Stimulated activated naive B cell treated with anti-CD40 and anti-IgM and Interleukin-4, amounts not matched to agents 10 μg/mL and 1 μg/mL and 100 μg/mL, for 72 hours (primary cell): ENCODE results near the gene GON4L.

ENCODE experiments used
- ATAC-seq, 2 donors: fragments of 150-1000 bp; cut with Tn5 transposase; replicated peaks; 2 replicates each; pipeline ENCODE4 v1.10.0; 2021; ENCODE audit warnings: moderate library complexity in 1 of 2
- DNase-seq: peaks from one replicate; pipeline ENCODE4 v3.0.0; 2021
- H3K27ac Mint-ChIP-seq: one replicate; pipeline ENCODE4 v1.8.0; 2022; ENCODE audit warnings: mild to moderate bottlenecking, mixed read lengths
- H3K27me3 Mint-ChIP-seq, 2 donors: one replicate each; pipeline ENCODE4 v1.8.0; 2022; ENCODE audit warnings: mixed read lengths in 2 of 2
- H3K36me3 Mint-ChIP-seq, 2 donors: one replicate each; pipeline ENCODE4 v1.8.0; 2022; ENCODE audit warnings: mixed read lengths in 2 of 2, mild to moderate bottlenecking in 1 of 2
- H3K4me1 Mint-ChIP-seq, 2 donors: one replicate each; pipeline ENCODE4 v1.8.0; 2022; ENCODE audit warnings: mixed read lengths in 2 of 2, mild to moderate bottlenecking in 1 of 2
- H3K4me3 Mint-ChIP-seq, 2 donors: one replicate each; pipeline ENCODE4 v1.8.0; 2022; ENCODE audit warnings: mild to moderate bottlenecking in 2 of 2, mixed read lengths in 2 of 2, moderate library complexity in 1 of 2
- H3K9me3 Mint-ChIP-seq, 2 donors: one replicate each; pipeline ENCODE4 v1.8.0; 2022; ENCODE audit warnings: mixed read lengths in 2 of 2, mild to moderate bottlenecking in 1 of 2

GON4L gene

DNA sequence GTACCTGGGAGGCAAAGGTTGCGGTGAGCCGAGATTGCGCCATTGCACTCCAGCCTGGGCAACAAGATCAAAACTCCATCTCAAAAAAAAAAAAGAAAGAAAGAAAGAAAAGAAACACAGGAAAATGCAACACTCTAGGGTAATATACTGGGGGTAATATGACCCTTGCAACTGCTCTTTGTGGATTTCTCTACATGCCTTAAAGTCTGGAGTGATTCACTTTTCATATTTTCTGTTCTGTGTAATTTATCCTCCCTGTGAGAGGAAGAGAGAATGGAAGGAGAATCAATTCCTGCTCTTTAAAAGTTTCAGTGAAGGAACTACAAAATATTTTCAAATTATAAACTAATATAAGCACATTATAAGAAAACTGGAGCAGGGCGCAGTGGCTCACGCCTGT lies 31.5 kb upstream of the GON4L start:
- DNase-seq (no peak), ATAC-seq (no peak)
- Mint-ChIP-seq H3K36me3 (peaks cover 3 to 8% of the 10 kb centered on the region in 2 donors), H3K4me1 (no peaks in the 10 kb centered on the region), H3K27me3 (no peaks in the 10 kb centered on the region), H3K4me3 (no peak overlapping the region), H3K9me3 (no peaks in the 10 kb centered on the region), H3K27ac (no peak overlapping the region)

GRCh38 chr1:155884982-155885381 lies 28.0 kb upstream of the GON4L start:
- Mint-ChIP-seq H3K27ac (no peak overlapping the region), H3K36me3 (peaks cover 11 to 20% of the 10 kb centered on the region in 2 donors), H3K9me3 (no peaks in the 10 kb centered on the region), H3K4me3 (no peak overlapping the region), H3K4me1 (peaks cover 9 to 18% of the 10 kb centered on the region in 2 donors), H3K27me3 (no peaks in the 10 kb centered on the region)
- ATAC-seq (no peak), DNase-seq (no peak)

GRCh38 chr1:155884031-155884960 lies 27.3 kb upstream of the GON4L start:
- Mint-ChIP-seq H3K36me3 (peaks cover 11 to 26% of the 10 kb centered on the region in 2 donors), H3K4me1 (peaks cover 9 to 18% of the 10 kb centered on the region in 2 donors), H3K4me3 (no peak overlapping the region), H3K9me3 (no peaks in the 10 kb centered on the region), H3K27ac (no peak overlapping the region), H3K27me3 (no peaks in the 10 kb centered on the region)
- no peak for ATAC-seq
- no peak for DNase-seq

DNA sequence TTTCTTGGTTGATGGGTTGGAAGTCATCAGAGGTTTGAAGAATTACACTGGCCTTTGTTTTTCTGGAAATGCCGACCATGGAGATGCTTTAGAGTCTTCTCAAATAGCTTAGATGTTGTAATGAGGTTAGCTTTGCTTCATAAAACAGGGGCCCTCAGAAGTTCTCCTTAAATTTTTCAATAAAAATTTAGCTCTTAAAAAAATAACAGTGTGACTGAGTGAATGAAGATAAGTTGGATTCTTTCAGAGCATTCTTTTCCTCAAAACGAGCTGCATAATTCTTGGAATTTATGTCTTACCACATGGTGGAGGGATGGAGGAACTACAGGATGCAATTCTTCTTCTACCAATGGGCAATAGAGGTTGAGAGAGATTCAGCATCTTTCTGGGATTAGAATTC lies 25.8 kb upstream of the GON4L start:
- DNase-seq: no peak
- no peaks in the 10 kb centered on the region for H3K27me3 Mint-ChIP-seq
- no peak overlapping the region for H3K4me3 Mint-ChIP-seq
- H3K4me1 Mint-ChIP-seq: peaks cover 9 to 18% of the 10 kb centered on the region in 2 donors
- H3K36me3 Mint-ChIP-seq: peaks cover 13 to 32% of the 10 kb centered on the region in 2 donors
- no peaks in the 10 kb centered on the region for H3K9me3 Mint-ChIP-seq
- no peak for ATAC-seq
- H3K27ac Mint-ChIP-seq: no peak overlapping the region

- H3K9me3 Mint-ChIP-seq: no peaks in the 10 kb centered on the region
- H3K27ac Mint-ChIP-seq: no peak overlapping the region
- no peaks in the 10 kb centered on the region for H3K27me3 Mint-ChIP-seq
- ATAC-seq (peak; percentile 98 to 99), DNase-seq (no peak)
- peaks cover 9 to 18% of the 10 kb centered on the region in 2 donors for H3K4me1 Mint-ChIP-seq
- peak overlapping the region in 1 of 2 donors; percentile 42 for H3K4me3 Mint-ChIP-seq
- peaks cover 13 to 32% of the 10 kb centered on the region in 2 donors for H3K36me3 Mint-ChIP-seq
Measured at GRCh38 chr1:155882235-155882634, 25.2 kb upstream of the GON4L start.

GRCh38 chr1:155880950-155881349 lies 23.9 kb upstream of the GON4L start:
- DNase-seq (no peak), ATAC-seq (no peak)
- Mint-ChIP-seq H3K27me3 (no peaks in the 10 kb centered on the region), H3K36me3 (peaks cover 13 to 33% of the 10 kb centered on the region in 2 donors), H3K4me3 (no peak overlapping the region), H3K9me3 (no peaks in the 10 kb centered on the region), H3K4me1 (peaks cover 9 to 18% of the 10 kb centered on the region in 2 donors), H3K27ac (no peak overlapping the region)

DNA sequence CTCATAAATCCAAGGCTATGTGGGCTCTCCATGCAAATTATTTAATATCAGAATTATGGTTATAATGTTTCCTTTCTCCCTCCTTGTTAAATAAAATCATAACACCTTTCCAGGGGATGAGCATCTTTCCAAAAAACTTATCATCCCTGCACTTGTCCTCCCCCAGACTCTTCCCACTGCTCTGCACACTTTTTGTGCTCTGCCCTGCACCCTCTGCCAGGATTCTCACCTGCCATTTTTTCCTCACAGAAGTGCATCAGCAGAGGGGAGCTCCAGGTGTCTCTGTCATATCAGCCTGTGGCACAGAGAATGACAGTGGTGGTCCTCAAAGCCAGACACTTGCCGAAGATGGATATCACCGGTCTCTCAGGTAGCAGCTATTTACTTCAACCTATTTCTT lies 23.2 kb upstream of the GON4L start:
- peaks cover 9 to 18% of the 10 kb centered on the region in 2 donors for H3K4me1 Mint-ChIP-seq
- no peak overlapping the region for H3K27ac Mint-ChIP-seq
- no peak for ATAC-seq
- no peaks in the 10 kb centered on the region for H3K9me3 Mint-ChIP-seq
- DNase-seq: no peak
- no peak overlapping the region for H3K4me3 Mint-ChIP-seq
- no peaks in the 10 kb centered on the region for H3K27me3 Mint-ChIP-seq
- H3K36me3 Mint-ChIP-seq: peaks cover 15 to 33% of the 10 kb centered on the region in 2 donors

- Mint-ChIP-seq H3K36me3 (peaks cover 15 to 31% of the 10 kb centered on the region in 2 donors), H3K4me3 (no peak overlapping the region), H3K9me3 (no peaks in the 10 kb centered on the region), H3K27ac (no peak overlapping the region), H3K27me3 (no peaks in the 10 kb centered on the region), H3K4me1 (peaks cover 9 to 18% of the 10 kb centered on the region in 2 donors)
- ATAC-seq (no peak), DNase-seq (no peak)
Measured at GRCh38 chr1:155877945-155878344, 20.9 kb upstream of the GON4L start.

GRCh38 chr1:155873860-155874259 lies 16.8 kb upstream of the GON4L start:
- Mint-ChIP-seq H3K27me3 (no peaks in the 10 kb centered on the region), H3K27ac (no peak overlapping the region), H3K4me1 (no peaks in the 10 kb centered on the region), H3K9me3 (no peaks in the 10 kb centered on the region), H3K4me3 (no peak overlapping the region), H3K36me3 (peaks cover 14 to 27% of the 10 kb centered on the region in 2 donors)
- ATAC-seq (no peak), DNase-seq (no peak)

DNA sequence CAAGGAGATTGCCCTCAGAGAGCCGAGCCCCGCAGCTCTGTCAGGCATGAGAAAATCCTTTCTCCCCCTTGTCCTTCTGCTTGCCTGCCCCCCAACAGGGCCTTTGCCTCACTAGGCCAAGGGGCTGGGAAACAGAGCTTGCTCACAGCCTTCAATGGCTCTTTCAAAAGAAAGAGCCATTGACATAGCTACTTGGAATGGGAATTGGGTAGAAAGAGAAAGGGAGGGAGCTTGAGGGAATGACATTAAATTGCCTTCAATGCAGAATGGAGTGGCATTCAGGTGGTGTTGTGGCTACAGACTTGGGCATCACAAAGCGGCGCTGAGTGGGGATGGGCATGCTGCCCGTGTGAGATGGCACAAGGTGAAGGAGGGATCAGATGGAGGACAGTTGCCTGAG lies 15.5 kb upstream of the GON4L start:
- Mint-ChIP-seq H3K4me3 (no peak overlapping the region), H3K27ac (no peak overlapping the region)

GRCh38 chr1:155871390-155871789 lies 14.4 kb upstream of the GON4L start:
- no peaks in the 10 kb centered on the region for H3K4me1 Mint-ChIP-seq
- no peak for DNase-seq
- no peak overlapping the region for H3K27ac Mint-ChIP-seq
- no peak overlapping the region for H3K4me3 Mint-ChIP-seq
- peaks cover 13 to 32% of the 10 kb centered on the region in 2 donors for H3K36me3 Mint-ChIP-seq
- no peaks in the 10 kb centered on the region for H3K9me3 Mint-ChIP-seq
- ATAC-seq: no peak
- H3K27me3 Mint-ChIP-seq: no peaks in the 10 kb centered on the region

More for the DNA sequence above, 15.5 kb upstream of the GON4L start:
- ATAC-seq (no peak), DNase-seq (no peak)
- no peaks in the 10 kb centered on the region for H3K9me3 Mint-ChIP-seq
- no peaks in the 10 kb centered on the region for H3K4me1 Mint-ChIP-seq
- H3K27me3 Mint-ChIP-seq: no peaks in the 10 kb centered on the region
- H3K36me3 Mint-ChIP-seq: peaks cover 16 to 31% of the 10 kb centered on the region in 2 donors

DNA sequence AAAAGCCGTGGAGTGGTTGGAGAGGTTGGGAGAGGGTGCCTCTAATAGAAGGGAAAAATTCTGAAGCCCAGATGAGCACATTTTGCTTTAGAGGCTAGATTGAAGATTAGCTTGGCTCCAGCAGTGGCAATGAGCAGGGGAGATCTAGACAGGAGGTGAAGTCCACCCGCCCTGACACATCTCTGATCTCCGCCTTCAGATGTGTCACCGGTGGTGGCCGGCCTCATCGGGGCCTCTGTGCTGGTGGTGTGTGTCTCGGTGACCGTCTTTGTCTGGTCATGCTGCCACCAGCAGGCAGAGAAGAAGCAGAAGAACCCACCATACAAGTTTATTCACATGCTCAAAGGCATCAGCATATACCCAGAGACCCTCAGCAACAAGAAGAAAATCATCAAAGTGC lies 10.8 kb upstream of the GON4L start:
- H3K36me3 Mint-ChIP-seq: peaks cover 10 to 27% of the 10 kb centered on the region in 2 donors
- ATAC-seq (no peak), DNase-seq (no peak)
- peaks cover 0 to under 1% of the 10 kb centered on the region in 2 donors for H3K27me3 Mint-ChIP-seq
- H3K4me3 Mint-ChIP-seq: no peak overlapping the region
- H3K27ac Mint-ChIP-seq: no peak overlapping the region
- H3K9me3 Mint-ChIP-seq: no peaks in the 10 kb centered on the region
- no peaks in the 10 kb centered on the region for H3K4me1 Mint-ChIP-seq

GRCh38 chr1:155864393-155864792 lies 7.4 kb upstream of the GON4L start:
- Mint-ChIP-seq H3K27me3 (peaks cover 4 to 14% of the 10 kb centered on the region in 2 donors), H3K4me3 (no peak overlapping the region), H3K36me3 (peaks cover 3 to 22% of the 10 kb centered on the region in 2 donors), H3K4me1 (peaks cover 11 to 19% of the 10 kb centered on the region in 2 donors), H3K27ac (no peak overlapping the region), H3K9me3 (no peaks in the 10 kb centered on the region)
- DNase-seq: no peak
- no peak for ATAC-seq

GRCh38 chr1:155861896-155862295 lies 4.9 kb upstream of the GON4L start:
- H3K4me1 Mint-ChIP-seq: peaks cover 16 to 40% of the 10 kb centered on the region in 2 donors
- H3K9me3 Mint-ChIP-seq: no peaks in the 10 kb centered on the region
- peaks cover 2 to 10% of the 10 kb centered on the region in 2 donors for H3K36me3 Mint-ChIP-seq
- H3K27me3 Mint-ChIP-seq: peaks cover 4 to 14% of the 10 kb centered on the region in 2 donors
- H3K4me3 Mint-ChIP-seq: no peak overlapping the region
- DNase-seq (no peak), ATAC-seq (no peak)
- no peak overlapping the region for H3K27ac Mint-ChIP-seq

DNA sequence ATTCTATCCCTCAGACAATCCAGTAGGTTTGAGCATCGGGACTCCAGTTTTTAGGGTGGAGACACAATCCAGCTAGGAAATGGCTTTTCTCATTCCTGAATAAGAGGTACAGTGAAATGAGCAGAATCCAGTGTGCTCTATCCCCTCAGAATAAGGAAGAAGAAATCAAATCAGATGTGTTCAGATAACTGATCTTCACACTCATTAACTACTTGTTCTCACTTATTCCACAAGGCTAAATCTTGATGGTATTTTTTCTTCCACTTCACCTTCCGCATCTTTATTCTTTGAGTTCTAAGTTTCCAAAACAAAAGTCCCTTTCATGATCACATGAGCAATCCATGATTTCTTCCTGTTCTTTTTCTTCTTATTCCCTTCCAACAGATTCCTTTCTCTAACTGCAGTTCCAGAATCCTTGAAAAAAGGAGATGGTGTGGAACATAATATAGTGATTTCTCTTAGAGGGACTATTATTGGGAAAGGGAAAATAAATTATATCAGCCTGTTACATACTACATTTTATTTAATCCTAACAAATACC lies 4.0 kb upstream of the GON4L start:
- Mint-ChIP-seq H3K9me3 (no peaks in the 10 kb centered on the region), H3K4me1 (peaks cover 19 to 47% of the 10 kb centered on the region in 2 donors), H3K27ac (peak overlapping the region; percentile 94), H3K4me3 (peak overlapping the region; percentile 86 to 92), H3K27me3 (peaks cover 4 to 14% of the 10 kb centered on the region in 2 donors), H3K36me3 (peaks cover 2 to 11% of the 10 kb centered on the region in 2 donors)
- DNase-seq (no peak), ATAC-seq (no peak)
